ENCODE data around the gene HSFY1.
"Not testable (repeated sequence)": the region's sequence is repeated elsewhere in the genome, so short reads cannot be mapped to it uniquely, and the experiment has no call there.

The HSFY1 gene

DNA sequence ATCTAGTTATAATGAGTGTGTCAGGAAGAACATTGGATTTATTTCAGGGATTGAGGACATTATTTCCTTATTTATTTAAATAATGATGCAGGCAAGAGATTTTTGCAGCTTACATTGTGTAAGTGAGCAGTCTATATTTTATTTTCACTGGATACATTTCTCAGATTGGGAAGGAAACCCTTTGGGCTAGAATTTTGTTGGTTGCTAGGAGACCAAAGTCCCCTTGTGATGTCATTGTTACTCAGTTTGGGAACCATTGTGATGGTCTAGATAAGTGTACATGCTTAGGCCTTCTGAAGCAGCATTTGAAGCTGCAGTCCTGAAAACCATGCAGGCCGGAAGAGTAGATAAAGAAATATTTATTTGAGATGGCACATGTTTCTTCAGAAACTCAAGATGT is at the start of gene HSFY1:
Gene HSFY1 (plus strand): TSS at position 301 of the 400 bp plus-strand sequence. CDS start 68 bp downstream, at position 369.
- not testable (repeated sequence) for DNase-seq (ENCODE audit: low read depth in 3 of 3)

DNA sequence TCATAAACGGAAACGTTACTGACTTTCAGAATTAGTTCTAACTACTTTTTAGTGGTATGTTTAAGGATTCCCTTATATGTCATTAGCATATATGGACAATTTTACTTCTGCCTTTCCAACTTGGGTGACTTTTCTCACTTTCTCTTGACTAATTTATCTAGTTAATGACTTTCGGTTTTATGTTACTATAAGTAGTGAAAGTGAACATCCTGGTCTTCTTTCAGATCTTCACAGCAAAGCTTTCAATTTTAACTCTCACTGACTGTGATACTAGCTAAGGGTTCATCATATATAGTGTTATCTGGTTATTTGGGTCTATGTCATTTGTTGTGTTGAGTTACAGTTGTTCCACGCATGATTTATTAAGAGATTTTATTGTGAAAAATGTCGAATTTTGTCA is 42.3 kb upstream of the HSFY1 start:
- not testable (repeated sequence) for DNase-seq (ENCODE audit: low read depth in 3 of 3)

DNA sequence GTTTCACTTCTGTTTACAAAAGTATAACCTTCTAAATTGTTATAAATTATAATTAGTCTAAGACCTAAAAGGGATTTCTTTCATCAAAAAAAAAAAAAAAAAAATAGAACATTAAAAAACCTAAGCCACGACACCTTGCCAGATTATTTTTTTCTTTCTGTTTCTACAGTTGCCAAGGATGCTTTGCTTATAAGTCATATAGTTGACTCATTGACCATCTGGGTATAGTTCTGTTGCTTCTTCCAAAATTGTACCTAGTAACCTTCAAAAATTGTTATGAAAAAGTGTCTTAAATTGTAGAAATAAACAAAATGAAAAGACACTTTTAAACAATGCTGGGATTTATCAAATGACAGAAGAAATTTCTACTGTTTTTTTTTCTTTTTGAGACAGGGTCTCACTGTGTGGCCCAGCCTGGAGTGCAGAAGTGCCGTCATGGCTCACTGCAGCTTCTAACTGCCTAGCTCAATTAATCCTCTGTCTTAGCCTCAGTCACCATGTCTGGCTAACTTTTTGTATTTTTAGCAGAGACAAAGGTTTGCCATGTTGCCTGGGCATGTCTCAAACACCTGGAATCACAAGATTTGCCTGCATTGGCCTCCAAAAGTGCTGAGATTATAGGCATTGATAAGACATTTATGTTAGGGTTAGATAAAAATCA is 15.4 kb upstream of the HSFY1 start:
- DNase-seq (ENCODE audit: low read depth in 3 of 3): not testable (repeated sequence)

DNA sequence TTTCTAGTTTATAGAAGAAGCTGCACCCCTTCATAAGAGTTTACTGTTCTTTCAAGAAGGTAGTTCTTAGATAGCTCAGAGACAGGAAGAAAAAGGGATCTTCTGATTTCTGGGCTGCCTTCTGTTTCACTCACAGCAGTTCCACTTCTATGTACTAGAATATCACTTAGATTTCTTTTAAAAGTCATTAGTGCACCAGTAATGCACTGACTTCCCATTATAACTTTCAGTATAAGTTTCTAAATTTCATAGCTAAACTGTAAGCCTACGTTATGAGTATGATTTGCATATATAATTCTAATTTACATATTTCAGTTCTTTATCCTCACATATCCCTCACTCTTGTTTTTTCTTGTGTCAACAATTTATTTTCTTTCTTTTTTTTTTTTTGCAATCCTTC is 7.6 kb upstream of the HSFY1 start:
- not testable (repeated sequence) for DNase-seq (ENCODE audit: low read depth in 3 of 3)

DNA sequence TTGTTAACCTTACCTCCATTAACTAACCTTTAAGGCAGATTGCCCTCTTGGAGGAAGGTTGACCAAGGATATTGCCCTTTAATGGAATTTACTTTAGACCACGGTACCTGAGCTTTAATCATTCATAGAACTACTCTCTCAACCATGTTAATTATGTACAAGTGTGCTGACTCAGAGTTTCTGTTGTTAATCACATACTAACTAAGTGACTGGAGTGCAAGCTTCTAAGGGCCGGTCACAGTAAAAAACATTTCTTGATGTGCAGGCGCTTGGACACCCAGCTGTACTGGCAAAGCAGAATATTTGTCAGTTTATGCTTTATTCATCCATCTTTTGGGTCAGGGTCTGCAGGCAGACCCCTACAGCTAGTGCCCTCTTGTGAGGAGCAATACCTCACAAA is 6.6 kb downstream of the HSFY1 start:
- DNase-seq (ENCODE audit: low read depth in 3 of 3): not testable (repeated sequence)

GRCh38 chrY:18565915-18566314 is 19.4 kb downstream of the HSFY1 start:
- not testable (repeated sequence) for DNase-seq (ENCODE audit: low read depth in 3 of 3)
